Glomerular visceral epithelial cell (primary cell): ENCODE measurements around the gene CMIP.

ENCODE experiments used
- DNase-seq: peaks from one replicate; pipeline ENCODE4 v3.0.0-alpha.2; 2016; ENCODE audit errors: extremely low spot score

CMIP gene

DNA sequence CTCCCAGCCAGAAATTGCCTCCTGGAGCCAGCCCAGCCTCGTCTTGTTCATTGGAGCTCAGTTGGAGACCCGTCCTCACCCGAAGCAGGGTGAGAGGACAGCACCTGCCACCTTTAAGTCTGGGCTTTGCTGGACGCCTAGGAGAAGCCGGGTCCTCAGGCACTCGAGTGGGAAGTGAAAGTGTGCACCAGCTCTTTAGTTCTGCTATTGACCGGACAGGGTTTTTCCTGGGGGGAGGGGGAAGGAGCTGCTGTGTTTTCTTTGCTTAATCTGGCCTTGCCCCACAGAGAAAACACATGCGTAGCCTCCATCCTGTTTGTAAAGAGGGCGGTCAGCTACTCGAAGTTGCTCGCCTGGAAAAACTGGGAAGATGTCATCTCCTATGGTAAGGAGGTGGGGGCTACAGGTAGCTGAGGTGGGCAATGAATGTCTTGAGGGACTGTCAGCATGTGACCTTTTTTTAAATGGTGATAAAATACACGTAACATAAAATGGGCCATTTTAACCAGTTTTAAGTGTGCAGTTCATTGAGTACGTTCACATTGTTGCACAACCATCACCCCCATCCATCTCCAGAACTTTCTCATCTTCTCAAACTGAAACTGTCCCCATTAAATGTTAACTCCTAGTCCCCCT lies 34.4 kb downstream of the CMIP start:
- no peak for DNase-seq

GRCh38 chr16:81480606-81481206 lies 36.1 kb downstream of the CMIP start:
- no peak for DNase-seq

- peak; percentile 65 for DNase-seq
Observed at GRCh38 chr16:81481207-81481821, 36.7 kb downstream of the CMIP start.

DNA sequence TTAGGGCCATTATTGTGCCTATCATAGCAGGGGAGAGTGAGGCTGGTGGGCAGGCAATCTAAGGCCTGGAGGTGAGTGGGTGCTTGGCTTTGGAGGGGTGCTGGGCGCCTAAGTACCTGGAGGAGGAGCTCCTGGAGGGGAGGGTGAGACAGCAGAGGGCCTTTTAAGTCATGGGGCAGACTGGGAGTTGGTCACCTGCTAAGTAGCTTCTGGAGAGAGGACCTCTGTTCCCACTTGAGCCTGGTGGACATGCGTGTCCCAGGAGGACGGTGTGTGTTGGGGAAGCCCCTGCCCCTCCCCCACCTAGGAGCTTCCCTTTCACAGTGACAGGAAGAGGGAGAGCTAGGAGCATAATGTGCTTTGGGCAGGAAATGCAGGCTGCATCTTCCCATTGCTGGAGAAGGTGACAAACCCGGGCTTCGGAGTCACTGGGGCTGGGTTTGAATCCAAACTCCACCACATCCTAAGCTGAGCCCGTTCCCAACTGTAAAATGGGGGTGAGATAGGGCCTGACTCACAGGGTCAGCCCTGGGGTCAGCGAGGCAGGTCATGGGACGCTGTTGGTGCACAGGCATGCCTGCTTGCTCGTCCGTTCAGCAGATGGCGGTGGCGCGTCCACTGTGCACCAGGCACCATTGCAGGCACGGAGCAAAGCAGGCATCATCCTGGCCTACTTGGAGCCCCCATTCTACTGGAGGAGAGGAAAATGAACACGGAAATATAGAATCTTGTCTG lies 37.9 kb downstream of the CMIP start:
- DNase-seq, result no peak

DNA sequence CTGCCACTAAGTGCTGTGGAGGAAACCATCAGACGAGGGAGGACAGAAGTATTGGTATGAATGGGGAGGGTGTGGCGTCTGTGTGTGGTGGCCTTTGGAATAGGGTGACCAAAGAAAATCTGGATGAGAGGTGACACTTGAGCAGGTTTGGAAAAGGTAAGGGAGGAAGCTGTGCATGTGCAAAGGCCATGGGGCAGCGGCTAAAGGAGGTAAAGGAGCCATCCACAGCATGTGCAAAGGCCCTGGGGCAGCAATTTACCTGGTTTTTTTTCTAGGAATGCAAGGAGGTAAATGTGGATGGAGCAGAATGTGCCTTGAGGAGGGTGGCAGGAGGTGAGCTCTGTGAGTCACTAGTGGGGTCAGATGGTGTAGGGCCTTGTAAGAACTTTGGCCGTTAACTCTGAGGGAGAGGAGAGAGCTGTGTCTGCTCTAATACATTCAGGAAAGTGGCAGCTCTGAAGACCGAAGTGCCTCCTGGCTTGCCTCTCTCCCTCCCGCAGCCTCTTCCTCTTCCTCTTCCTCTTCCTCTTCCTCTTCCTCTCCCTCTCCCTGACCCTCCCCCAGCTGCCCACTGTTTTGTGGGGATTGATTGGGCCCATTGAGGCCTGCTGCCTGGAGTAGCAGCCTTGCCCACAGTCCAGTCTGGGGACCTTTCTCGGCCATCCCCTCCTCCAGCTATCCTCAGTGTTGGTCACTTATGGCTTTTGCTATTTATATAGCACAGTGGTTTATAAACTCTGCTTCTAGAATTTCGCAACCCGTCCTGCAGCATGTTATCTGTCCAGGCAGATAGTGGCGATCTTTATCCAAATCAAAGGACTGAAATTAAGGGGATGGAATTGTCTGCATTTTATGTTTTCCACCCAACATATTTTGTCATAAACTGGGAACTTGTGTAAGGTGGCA lies 38.7 kb downstream of the CMIP start:
- DNase-seq, result no peak

GRCh38 chr16:81483970-81484595 lies 39.5 kb downstream of the CMIP start:
- no peak for DNase-seq

- no peak for DNase-seq
Observed at GRCh38 chr16:81484908-81485624, 40.5 kb downstream of the CMIP start.

DNA sequence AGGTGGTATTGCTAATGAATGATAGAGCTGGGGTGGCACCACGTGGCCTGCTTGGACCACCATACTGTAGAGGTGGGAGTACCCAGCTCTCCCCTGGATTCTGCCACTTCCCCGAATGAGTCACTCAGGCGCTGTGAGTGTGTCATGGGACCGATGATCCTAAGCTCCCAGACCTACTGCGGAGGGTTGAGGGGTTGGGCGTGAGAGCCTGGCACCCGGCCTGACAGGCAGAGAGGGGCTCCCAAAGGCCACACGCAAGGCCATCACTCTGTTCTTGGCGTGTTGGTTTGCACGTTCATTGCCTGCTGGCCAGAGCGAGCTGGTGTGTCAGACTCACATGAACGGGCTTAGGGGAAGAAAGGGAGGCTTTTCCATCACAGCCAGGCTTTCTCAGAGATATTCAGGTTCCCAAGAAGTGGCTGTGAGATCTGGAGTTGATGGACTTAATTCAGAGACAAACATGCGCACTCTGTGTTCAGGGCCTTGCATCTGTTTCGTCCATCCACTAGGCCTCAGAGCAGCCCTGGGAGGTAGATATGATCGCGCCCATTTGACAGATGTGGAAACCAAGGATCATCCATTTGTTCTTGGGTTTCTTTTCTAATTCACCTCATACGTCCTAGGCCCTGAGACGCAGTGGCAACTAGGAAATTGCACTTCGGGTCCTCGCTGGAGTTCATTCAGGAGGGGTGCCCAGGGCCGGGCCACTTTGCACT lies 41.4 kb downstream of the CMIP start:
- DNase-seq, result no peak

- DNase-seq, result no peak
Observed at GRCh38 chr16:81486540-81487061, 42.0 kb downstream of the CMIP start.

GRCh38 chr16:81487301-81487720 lies 42.7 kb downstream of the CMIP start:
- DNase-seq, result peak; percentile 56

DNA sequence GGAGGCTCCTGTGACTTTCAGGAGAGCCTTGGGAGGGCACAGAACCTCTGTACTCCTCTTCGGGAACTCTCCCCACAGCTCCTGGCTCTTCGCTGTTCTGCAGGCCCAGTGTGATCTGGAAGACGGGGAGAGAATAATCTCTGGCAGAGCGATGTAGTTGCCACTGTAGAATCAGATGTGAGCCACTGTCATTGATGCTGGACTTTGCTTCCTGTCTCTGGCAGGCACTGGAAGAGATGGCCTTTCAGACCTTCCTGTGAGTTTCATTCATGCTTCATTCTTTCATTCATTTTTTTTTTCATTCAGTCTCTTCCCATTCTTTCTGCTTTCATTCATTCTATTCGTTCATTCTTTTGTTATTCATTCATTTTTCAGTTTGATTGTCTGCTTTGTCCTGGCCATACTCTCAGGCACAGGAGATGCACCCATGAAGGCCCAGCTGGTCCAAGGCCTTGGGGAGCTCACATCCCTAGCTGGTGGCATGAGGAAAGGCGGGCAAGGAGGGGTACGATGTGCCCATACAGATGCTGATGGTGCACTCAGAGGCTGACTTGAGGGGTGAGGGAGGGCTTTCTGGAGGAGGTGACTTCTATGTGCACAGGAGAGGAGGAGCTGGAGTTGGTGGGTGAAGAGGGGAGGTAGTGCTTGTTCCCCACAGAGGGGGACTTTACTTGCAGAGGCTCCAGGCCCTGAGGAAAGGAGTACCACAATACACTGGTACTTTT lies 44.2 kb downstream of the CMIP start:
- no peak for DNase-seq

DNA sequence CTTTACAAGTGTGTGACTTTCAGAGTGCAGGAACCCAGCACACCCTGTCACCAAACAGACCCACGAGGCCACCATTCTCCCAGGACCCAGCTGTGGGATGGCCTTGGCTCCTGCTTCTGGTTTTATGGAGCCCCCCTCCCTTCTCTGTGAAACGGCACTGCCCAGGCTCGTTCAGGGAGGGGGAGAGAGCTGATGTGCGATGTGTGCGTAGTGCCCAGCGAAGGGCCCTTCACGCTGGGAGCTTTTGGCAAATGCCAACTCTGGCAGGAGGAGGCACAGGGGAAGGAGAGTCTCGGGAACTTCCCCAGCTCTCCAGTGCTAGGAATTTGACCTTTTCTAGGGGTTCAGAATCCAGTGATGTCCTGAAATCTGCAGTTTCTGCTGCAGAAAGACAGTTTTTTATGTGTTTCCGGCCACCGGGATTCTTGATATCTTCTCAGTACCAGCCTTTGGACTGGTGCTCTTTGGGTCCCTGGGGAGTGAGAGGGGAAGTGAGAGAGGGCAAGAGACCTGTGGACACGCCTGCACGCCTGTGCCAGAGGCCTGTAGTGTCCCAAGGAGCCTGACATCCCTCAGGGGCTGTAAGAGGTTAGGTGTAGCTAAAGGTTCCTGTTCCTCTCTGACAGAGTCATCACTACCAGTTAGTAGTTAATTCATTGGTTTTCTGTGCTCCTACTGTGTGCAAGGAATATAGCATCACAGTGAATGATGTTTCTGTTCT lies 45.1 kb downstream of the CMIP start:
- no peak for DNase-seq

DNA sequence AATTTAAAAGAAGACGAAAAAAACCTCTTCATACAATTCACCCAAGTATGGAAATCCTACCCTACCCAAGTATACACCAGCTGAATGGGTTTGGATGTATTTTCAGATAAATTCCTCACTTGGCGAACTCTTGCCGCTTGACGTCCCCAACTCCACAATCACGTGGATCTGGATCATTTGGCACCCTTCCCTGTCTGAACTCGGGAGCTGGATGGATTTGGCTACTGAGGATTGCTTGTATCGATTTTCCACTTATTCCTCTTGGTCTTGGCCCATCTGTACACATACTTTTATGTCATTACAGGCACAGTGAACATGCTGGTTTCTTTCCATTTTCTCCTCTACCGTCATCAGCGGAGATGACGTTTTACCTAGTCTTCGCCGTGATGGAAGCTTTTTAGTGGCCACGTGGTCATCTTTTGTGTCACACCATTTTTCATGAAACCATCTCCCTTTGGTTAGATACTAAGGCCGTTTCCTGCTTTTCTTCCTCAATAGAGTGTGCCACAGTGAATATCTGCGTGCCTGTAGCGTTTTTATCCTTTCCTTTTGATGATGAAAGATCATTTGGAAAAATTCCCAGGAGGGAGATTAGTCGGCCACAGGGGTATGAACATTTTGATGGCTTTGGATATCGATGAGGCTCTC lies 47.1 kb downstream of the CMIP start:
- no peak for DNase-seq

DNA sequence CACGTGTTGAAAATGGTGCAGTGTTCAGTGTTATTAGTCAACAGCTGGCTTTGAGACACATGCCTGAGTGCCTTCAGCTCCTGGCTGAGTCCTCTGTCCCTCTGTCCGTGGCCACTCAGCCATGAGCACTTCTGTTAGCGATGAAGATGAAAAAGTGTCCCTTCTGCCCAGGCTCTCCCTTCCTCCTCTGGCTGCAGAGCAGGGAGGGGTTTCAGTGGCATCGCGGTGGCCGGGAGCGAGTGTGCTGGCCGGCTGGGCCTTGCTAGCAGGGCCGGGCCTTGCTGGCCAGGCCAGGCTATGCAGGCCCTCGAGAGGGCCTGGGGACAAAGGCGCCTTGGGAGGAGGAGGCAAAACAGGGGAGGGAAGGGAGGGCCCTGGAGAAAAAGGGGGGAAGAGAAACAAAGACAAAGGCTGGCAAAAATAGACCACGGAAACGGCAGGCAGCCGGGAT lies 47.7 kb downstream of the CMIP start:
- DNase-seq, result no peak

DNA sequence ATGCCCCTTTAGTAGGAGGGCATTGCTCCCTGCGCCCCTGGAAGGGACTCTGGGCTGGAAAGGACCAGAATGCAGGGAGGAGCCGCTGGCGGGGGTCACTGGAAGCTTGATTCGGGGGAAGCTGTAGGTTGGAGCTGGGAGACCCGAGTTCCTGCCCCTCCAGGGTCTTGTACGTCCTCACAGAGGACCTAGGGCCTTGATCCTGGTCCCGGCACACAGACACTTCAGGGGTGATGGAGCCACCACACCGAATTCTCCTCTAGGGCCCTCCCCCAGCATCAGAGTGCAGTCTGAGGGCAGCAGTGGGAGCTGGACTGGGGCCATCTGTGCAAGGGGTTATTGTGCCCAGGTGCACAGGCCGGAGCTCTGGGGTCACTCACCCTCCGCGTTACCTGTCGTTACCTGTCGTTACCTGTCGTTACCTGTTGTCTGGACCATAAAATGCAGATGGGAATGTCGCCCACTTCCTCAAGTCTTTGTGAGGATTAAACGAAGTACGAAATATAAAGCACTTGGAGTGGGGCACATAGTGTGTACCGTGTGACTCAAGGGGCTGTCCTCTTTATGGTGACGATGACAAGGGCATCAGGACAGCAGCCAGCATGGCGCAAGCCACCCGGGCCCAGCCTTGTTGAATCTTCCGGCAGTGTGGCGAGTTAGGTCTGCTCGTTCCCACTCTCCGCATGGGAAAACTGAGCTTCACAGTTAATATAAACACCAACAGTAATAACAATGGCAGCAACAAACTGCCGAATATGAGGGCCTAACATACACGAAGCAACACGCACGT lies 48.6 kb downstream of the CMIP start:
- DNase-seq, result no peak

GRCh38 chr16:81493755-81494433 lies 49.3 kb downstream of the CMIP start:
- DNase-seq, result peak; percentile 68
